Astrocyte (in vitro differentiated cells and primary cell): ENCODE data around the gene FBLN2.

ENCODE experiments used
- CTCF ChIP-seq: IDR thresholded peaks from 2 replicates; pipeline ENCODE4 v1.5.1; 2011; ENCODE audit warnings: low read depth, mild to moderate bottlenecking, inconsistent platforms, low read length, moderate library complexity; ENCODE audit not compliant: insufficient read depth
- EZH2 ChIP-seq: IDR thresholded peaks from 2 replicates; pipeline ENCODE4 v1.6.1; 2012; ENCODE audit warnings: mild to moderate bottlenecking, low read length, inconsistent platforms; ENCODE audit not compliant: insufficient read depth

- TF ChIP-seq CTCF = no peak
- TF ChIP-seq EZH2 = no peak
Measured at GRCh38 chr3:13577181-13578121, 28.5 kb downstream of the FBLN2 start.
